ENCODE data around the gene KIF21A.

- TF ChIP-seq MXD4 (CRISPR knock-in tag; IDR thresholded peaks at IDR 0.05) (no peak), JUNB (CRISPR knock-in tag; IDR thresholded peaks at IDR 0.05; ENCODE audit: borderline replicate concordance) (no peak), GZF1 (CRISPR knock-in tag; IDR thresholded peaks at IDR 0.05) (no peak), TBL1XR1 (IDR thresholded peaks at IDR 0.05; ENCODE audit: borderline replicate concordance, low read length, partially characterized antibody) (no peak), XBP1 (CRISPR knock-in tag; IDR thresholded peaks at IDR 0.05) (no peak), CEBPB (IDR thresholded peaks at IDR 0.05; ENCODE audit: borderline replicate concordance, low read depth, low read length) (no peak), TARDBP (CRISPR knock-in tag; IDR thresholded peaks at IDR 0.05) (no peak), MYC (CRISPR knock-in tag; IDR thresholded peaks at IDR 0.05; ENCODE audit: borderline replicate concordance) (no peak), CTCF (CRISPR knock-in tag; IDR thresholded peaks at IDR 0.05) (no peak), RAD21 (CRISPR knock-in tag; IDR thresholded peaks at IDR 0.05) (no peak), POLR2AphosphoS5 (IDR thresholded peaks at IDR 0.05; ENCODE audit: low read depth, low read length) (no peak), ZNF432 (CRISPR knock-in tag; IDR thresholded peaks at IDR 0.05; ENCODE audit: borderline replicate concordance) (no peak)
Observed at GRCh38 chr12:39344926-39345325, 98.0 kb downstream of the KIF21A start.
